Breast epithelium (tissue), 4 donors: Measurements from ENCODE around the gene FAM50B. TPM values are rescaled to one million over a fixed set of nuclear protein-coding genes. Genes with fewer than 3 reads are reported as not detected.

Experiments
- DNase-seq, 2 donors: peaks; one replicate each; pipeline ENCODE4 v3.0.0-alpha.2; 2019; ENCODE audit warnings: low spot score in 2 of 2
- H3K27ac ChIP-seq, 2 donors: fragments of 200-600 bp; sonication (generic) in 1 of 2; one replicate each; pipeline ENCODE4 v1.5.1; 2016 to 2019; ENCODE audit warnings: mild to moderate bottlenecking in 1 of 2
- H3K27me3 ChIP-seq, 2 donors: fragments of 200-600 bp; sonication (generic) in 1 of 2; one replicate each; pipeline versions ENCODE4 v1.5.1 to v1.6.0; 2017 to 2019; ENCODE audit warnings: control low read depth in 1 of 2, mild to moderate bottlenecking in 1 of 2
- H3K36me3 ChIP-seq: fragments of 200-600 bp; one replicate; pipeline ENCODE4 v1.5.1; 2019
- H3K4me1 ChIP-seq, 2 donors: fragments of 200-600 bp; sonication (generic); one replicate each; pipeline ENCODE4 v1.5.1; 2016 to 2019; ENCODE audit warnings: control low read depth in 1 of 2
- H3K4me3 ChIP-seq, 3 donors: fragments of 200-600 bp; sonication (generic); 1 replicate in 2 of 3; 2 replicates in 1 of 3; pipeline ENCODE4 v1.5.1; 2016 to 2019; ENCODE audit warnings: mild to moderate bottlenecking in 3 of 3, moderate library complexity in 2 of 3
- H3K9me3 ChIP-seq, 2 donors: fragments of 200-600 bp; sonication (generic) in 1 of 2; one replicate each; pipeline ENCODE4 v1.5.1; 2016 to 2019; ENCODE audit warnings: control low read depth in 1 of 2
- CTCF ChIP-seq, 3 donors: fragments of 450-650 bp; IDR thresholded peaks; one replicate each; pipeline ENCODE4 v1.5.1; 2016 to 2017; ENCODE audit warnings: antibody characterized with exemption in 3 of 3, mild to moderate bottlenecking in 3 of 3, moderate library complexity in 3 of 3
- POLR2A ChIP-seq: fragments of 450-650 bp; IDR thresholded peaks from one replicate; pipeline ENCODE4 v1.6.1; 2016; ENCODE audit warnings: antibody characterized with exemption, mild to moderate bottlenecking, moderate library complexity
- POLR2AphosphoS5 ChIP-seq, 3 donors: sonication (generic); formaldehyde crosslinking; IDR thresholded peaks; one replicate each; pipeline ENCODE4 v1.6.1; 2017; ENCODE audit warnings: antibody characterized with exemption in 3 of 3
- intact Hi-C: fragments of 100-400 bp; cut with DNase I; formaldehyde crosslinking; loops from one replicate; pipeline ENCODE4 v1.15.1; 2023; ENCODE audit warnings: low total_unique reads
- total RNA-seq, 3 donors: library from RNA; depleted of rRNA; stranded (reverse); fragments of >200 nt; gene quantifications; one replicate each; pipeline ENCODE4 v1.1.0, GENCODE V29; 2016

The FAM50B gene
- total RNA-seq, 3 donors from 2014 or later: 8.8 to 17.0 (median 9.3) TPM

GRCh38 chr6:3873051-3873450, 23.9 kb downstream of the FAM50B start:
- no peak for TF ChIP-seq CTCF (IDR thresholded peaks at IDR 0.05)
- no peak for TF ChIP-seq POLR2A
- TF ChIP-seq POLR2AphosphoS5 (IDR thresholded peaks at IDR 0.05): no peak
- no peaks in the 10 kb centered on the region for H3K9me3 ChIP-seq
- H3K36me3 ChIP-seq: no peaks in the 10 kb centered on the region
- H3K27ac ChIP-seq: no peak overlapping the region
- H3K27me3 ChIP-seq: no peaks in the 10 kb centered on the region
- no peak overlapping the region for H3K4me3 ChIP-seq
- DNase-seq: no peak
- intact Hi-C loops: no loop called here
- no peaks in the 10 kb centered on the region for H3K4me1 ChIP-seq

GRCh38 chr6:3874069-3874468, 24.9 kb downstream of the FAM50B start:
- DNase-seq: no peak
- no peak overlapping the region for H3K4me3 ChIP-seq
- H3K9me3 ChIP-seq: no peaks in the 10 kb centered on the region
- intact Hi-C loops: no loop called here
- TF ChIP-seq CTCF (IDR thresholded peaks at IDR 0.05): no peak
- TF ChIP-seq POLR2A: no peak
- TF ChIP-seq POLR2AphosphoS5 (IDR thresholded peaks at IDR 0.05): no peak
- no peaks in the 10 kb centered on the region for H3K4me1 ChIP-seq
- no peaks in the 10 kb centered on the region for H3K36me3 ChIP-seq
- H3K27ac ChIP-seq: no peak overlapping the region
- no peaks in the 10 kb centered on the region for H3K27me3 ChIP-seq

- intact Hi-C loops: no loop called here
- DNase-seq: no peak
These were observed 26.3 kb downstream of the FAM50B start for GRCh38 chr6:3875486-3875885.

DNA sequence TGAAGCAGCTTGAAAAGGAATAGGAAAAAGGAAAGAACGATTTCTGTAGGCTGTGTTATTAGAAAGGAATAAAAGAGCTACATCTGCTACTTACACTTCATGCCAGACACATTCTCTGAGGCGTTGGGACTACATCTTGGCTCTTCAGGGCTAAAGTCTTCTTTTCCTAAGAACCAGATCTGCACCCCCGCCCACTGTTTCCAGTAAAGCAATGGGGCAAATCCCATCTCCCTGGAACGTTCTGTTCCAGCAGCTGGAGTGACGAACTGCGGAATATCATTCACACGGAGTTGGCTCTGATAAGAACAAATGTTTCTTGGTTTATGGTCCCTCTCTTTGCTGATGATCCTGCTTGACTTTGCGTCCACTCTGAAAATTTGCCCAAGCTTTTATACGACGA, 26.9 kb downstream of the FAM50B start:
- no peak for DNase-seq
- H3K9me3 ChIP-seq: no peaks in the 10 kb centered on the region
- TF ChIP-seq CTCF (IDR thresholded peaks at IDR 0.05): no peak
- TF ChIP-seq POLR2A: no peak
- TF ChIP-seq POLR2AphosphoS5 (IDR thresholded peaks at IDR 0.05): peak in 1 of 3 donors; percentile 90
- H3K27me3 ChIP-seq: no peaks in the 10 kb centered on the region
- H3K4me3 ChIP-seq: no peak overlapping the region
- no peaks in the 10 kb centered on the region for H3K4me1 ChIP-seq
- H3K27ac ChIP-seq: no peak overlapping the region
- intact Hi-C loops: no loop called here
- H3K36me3 ChIP-seq: no peaks in the 10 kb centered on the region

More at GRCh38 chr6:3875486-3875885, 26.3 kb downstream of the FAM50B start:
- TF ChIP-seq POLR2A (no peak), CTCF (IDR thresholded peaks at IDR 0.05) (no peak), POLR2AphosphoS5 (IDR thresholded peaks at IDR 0.05) (no peak)
- no peak overlapping the region for H3K27ac ChIP-seq
- H3K27me3 ChIP-seq: no peaks in the 10 kb centered on the region
- no peaks in the 10 kb centered on the region for H3K4me1 ChIP-seq
- H3K4me3 ChIP-seq: no peak overlapping the region
- H3K36me3 ChIP-seq: no peaks in the 10 kb centered on the region
- H3K9me3 ChIP-seq: no peaks in the 10 kb centered on the region

GRCh38 chr6:3876866-3877265, 27.7 kb downstream of the FAM50B start:
- DNase-seq: no peak
- Histone ChIP-seq H3K27ac (no peak overlapping the region), H3K9me3 (no peaks in the 10 kb centered on the region), H3K27me3 (no peaks in the 10 kb centered on the region), H3K36me3 (no peaks in the 10 kb centered on the region), H3K4me1 (no peaks in the 10 kb centered on the region), H3K4me3 (no peak overlapping the region)
- intact Hi-C loops: no loop called here
- TF ChIP-seq POLR2AphosphoS5 (IDR thresholded peaks at IDR 0.05) (no peak), CTCF (IDR thresholded peaks at IDR 0.05) (no peak), POLR2A (no peak)
